GM18867 (cell line): ENCODE measurements around the gene NGLY1.

ENCODE experiments used
- ATAC-seq: cut with Tn5 transposase; IDR thresholded peaks from one replicate; pipeline ENCODE4 v1.9.1; 2021; ENCODE audit warnings: mild to moderate bottlenecking, moderate library complexity; ENCODE audit not compliant: unreplicated experiment

NGLY1 gene

GRCh38 chr3:25782938-25783660, at the start of gene NGLY1:
TSS of gene NGLY1 (minus strand) at chr3:25783443. CDS start at chr3:25783390, 53 bp downstream.
- peak; percentile 70 for ATAC-seq

- peak; percentile 36 for ATAC-seq
These were observed 48.3 kb upstream of the NGLY1 start for GRCh38 chr3:25831578-25831977.

- ATAC-seq = no peak
These were observed 47.4 kb upstream of the NGLY1 start for GRCh38 chr3:25830373-25831280.

- ATAC-seq = no peak
These were observed 43.3 kb upstream of the NGLY1 start for GRCh38 chr3:25826510-25826909.

- ATAC-seq = no peak
These were observed 40.1 kb upstream of the NGLY1 start for GRCh38 chr3:25823314-25823713.

- no peak for ATAC-seq
These were observed 38.7 kb upstream of the NGLY1 start for GRCh38 chr3:25821746-25822573.

GRCh38 chr3:25820816-25821486, 37.7 kb upstream of the NGLY1 start:
- no peak for ATAC-seq

- peak; percentile 26 for ATAC-seq
These were observed 37.1 kb upstream of the NGLY1 start for GRCh38 chr3:25820366-25820765.

- ATAC-seq = no peak
These were observed 35.1 kb upstream of the NGLY1 start for GRCh38 chr3:25818335-25818734.

GRCh38 chr3:25817638-25818037, 34.4 kb upstream of the NGLY1 start:
- peak; percentile 13 for ATAC-seq

GRCh38 chr3:25817107-25817506, 33.9 kb upstream of the NGLY1 start:
- peak; percentile 69 for ATAC-seq

- ATAC-seq = no peak
These were observed 29.4 kb upstream of the NGLY1 start for GRCh38 chr3:25812644-25813043.

- ATAC-seq = no peak
These were observed 21.4 kb upstream of the NGLY1 start for GRCh38 chr3:25804676-25805075.

- no peak for ATAC-seq
These were observed 20.6 kb upstream of the NGLY1 start for GRCh38 chr3:25803833-25804232.

GRCh38 chr3:25801786-25802185, 18.5 kb upstream of the NGLY1 start:
- no peak for ATAC-seq

GRCh38 chr3:25789596-25790556, 6.6 kb upstream of the NGLY1 start, which contains the start of gene OXSM:
TSS of gene OXSM (plus strand) at chr3:25790090. CDS start at chr3:25791021, 931 bp downstream.
- ATAC-seq = peak; percentile 94

GRCh38 chr3:25789209-25789595, 6.0 kb upstream of the NGLY1 start:
- no peak for ATAC-seq

- no peak for ATAC-seq
These were observed 4.4 kb upstream of the NGLY1 start for GRCh38 chr3:25787689-25788088.

- ATAC-seq = no peak
These were observed 2.6 kb upstream of the NGLY1 start for GRCh38 chr3:25785826-25786225.
